NB4 (cell line): Measurements from ENCODE around the gene ARHGAP24.

Source experiments
- MYC ChIP-seq: IDR thresholded peaks from 2 replicates; pipeline ENCODE4 v1.6.1; 2011; ENCODE audit warnings: low read depth, low read length
- TF ChIP-seq, protein P1 (sequence below): IDR thresholded peaks from one replicate; pipeline ENCODE4 v1.5.1; 2012; ENCODE audit warnings: low read depth, low read length

DNA sequence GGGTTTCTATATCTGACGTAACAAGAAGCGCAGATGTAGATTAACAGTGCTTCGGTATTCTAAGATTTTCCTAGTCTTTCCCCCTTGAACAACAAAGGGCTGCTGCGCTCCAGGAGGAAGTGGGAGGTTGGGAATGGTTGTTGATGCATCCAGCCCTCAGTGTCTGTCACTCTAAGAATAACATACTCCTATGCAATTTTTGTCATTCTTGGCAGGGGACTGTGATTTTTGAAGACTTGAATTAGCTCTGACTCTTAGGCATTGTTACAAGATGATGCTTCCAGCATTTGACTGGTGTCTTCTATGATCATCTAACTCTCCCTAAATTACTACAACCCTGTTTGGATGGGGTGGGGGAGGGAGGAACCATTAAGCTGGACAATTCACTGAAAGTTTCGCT, 394.2 kb downstream of the ARHGAP24 start:
- TF ChIP-seq, protein P1, sequence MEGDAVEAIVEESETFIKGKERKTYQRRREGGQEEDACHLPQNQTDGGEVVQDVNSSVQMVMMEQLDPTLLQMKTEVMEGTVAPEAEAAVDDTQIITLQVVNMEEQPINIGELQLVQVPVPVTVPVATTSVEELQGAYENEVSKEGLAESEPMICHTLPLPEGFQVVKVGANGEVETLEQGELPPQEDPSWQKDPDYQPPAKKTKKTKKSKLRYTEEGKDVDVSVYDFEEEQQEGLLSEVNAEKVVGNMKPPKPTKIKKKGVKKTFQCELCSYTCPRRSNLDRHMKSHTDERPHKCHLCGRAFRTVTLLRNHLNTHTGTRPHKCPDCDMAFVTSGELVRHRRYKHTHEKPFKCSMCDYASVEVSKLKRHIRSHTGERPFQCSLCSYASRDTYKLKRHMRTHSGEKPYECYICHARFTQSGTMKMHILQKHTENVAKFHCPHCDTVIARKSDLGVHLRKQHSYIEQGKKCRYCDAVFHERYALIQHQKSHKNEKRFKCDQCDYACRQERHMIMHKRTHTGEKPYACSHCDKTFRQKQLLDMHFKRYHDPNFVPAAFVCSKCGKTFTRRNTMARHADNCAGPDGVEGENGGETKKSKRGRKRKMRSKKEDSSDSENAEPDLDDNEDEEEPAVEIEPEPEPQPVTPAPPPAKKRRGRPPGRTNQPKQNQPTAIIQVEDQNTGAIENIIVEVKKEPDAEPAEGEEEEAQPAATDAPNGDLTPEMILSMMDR: no peak
- TF ChIP-seq MYC: no peak
